Measurements from ENCODE around the gene KCNJ1.

Gene KCNJ1

DNA sequence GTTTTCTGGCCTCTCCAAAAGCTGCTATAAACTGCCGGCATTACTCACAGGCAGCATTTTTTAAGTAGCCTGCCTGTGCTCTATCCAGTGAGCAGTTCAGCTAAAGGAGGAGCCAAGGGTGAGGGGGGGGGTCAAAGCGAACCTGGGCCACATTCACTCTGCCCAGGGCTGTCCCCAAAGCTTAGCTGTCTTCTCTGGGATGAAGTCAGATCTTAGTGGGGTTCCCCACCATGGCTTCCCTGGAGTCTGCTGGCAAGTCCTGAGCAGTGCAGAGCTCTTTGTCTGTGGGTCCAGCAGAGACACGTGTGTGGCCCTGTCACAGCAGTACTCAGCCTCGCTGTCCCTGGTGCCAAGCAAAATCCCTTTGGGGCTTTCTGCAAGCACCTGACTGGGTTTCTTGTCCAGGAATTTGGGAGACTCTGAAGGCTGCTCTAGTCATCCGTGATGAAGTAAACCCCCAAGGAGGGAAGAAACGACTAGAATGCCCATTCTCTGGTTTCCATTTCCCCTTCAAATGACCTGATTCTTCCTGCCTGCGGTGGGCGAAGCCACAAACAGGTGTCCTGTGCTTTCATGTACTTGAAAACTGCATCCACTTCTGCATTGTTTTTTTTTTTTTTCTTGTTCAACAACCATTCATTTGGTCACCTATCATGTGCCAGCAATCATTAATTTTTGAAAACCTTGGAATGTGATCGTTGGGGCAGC lies 26.6 kb upstream of the KCNJ1 start:
- no peak for TF ChIP-seq CTCF (IDR thresholded peaks at IDR 0.05; ENCODE audit: low read depth, low read length)

GRCh38 chr11:128892866-128893565 lies 25.9 kb upstream of the KCNJ1 start:
- no peak for DNase-seq (ENCODE audit: extremely low read depth, low read depth)
- TF ChIP-seq CTCF (IDR thresholded peaks at IDR 0.05; ENCODE audit: low read depth, low read length), result no peak

More for the DNA sequence above, 26.6 kb upstream of the KCNJ1 start:
- no peak for DNase-seq (ENCODE audit: extremely low read depth, low read depth)

GRCh38 chr11:128891913-128892398 lies 24.9 kb upstream of the KCNJ1 start:
- no peak for DNase-seq (ENCODE audit: extremely low read depth, low read depth)
- no peak for TF ChIP-seq CTCF (IDR thresholded peaks at IDR 0.05; ENCODE audit: low read depth, low read length)

DNA sequence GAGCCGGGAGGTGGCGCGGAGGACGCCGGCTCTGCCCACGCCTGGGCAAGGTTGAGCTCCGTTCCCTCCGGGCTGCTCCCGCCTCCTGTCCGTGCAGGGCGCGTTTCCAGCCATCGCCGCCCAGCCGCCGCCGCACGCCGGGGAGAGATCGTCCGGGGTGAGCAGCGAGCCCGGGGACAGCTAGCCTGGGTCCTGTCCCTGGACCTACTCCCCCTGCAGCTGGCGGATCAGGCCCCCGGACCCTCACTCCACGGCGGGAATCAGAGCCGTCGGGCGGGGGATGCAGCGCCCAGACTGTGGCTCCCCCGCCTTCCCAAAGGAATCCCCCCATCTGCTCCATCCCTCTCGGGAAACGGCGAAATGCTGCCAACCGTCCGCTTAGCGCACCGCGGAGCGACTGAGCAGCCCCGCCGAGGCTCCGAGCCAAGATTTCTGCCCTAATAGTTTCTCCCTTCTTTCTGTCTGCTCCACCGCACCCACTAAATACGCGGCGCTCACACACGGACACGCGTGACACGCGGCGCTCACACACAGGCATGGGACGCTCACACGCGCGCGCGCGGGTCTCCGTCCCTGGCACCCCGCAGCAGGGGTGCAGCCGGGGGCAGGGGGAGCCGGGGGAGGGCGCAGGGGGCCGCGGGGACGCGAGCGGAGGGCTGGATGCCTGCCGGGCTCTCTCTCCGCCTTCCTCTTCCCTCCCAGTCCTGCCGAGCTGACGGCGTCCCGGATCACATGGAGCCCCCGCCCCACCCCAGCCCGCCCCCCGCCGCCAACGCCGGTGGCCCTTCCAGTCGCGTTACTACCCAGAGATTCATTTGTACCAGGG lies 23.7 kb upstream of the KCNJ1 start, which contains the start of gene KCNJ5:
TSS of gene KCNJ5 (plus strand) at position 814 of the 826 bp plus-strand sequence. CDS start 19,918 bp downstream, outside the sequence.
- no peak for DNase-seq (ENCODE audit: extremely low read depth, low read depth)
- TF ChIP-seq CTCF (IDR thresholded peaks at IDR 0.05; ENCODE audit: low read depth, low read length), result no peak

DNA sequence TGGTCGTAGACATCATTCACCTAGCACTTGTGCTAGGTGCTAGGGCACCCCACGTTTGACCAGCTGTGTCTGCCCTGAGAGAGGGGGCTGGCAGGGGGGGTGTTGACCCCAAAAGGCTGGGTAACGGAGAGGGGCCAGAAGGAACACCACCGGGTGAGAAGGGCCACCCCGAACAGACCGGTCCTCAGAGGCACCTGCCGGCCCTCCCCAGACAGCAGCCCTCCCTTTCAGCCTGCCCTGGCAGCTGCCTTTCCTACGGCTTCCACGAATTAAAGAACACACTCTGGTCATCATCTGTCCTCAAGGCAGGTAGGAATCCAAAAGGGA lies 23.1 kb upstream of the KCNJ1 start:
- no peak for TF ChIP-seq CTCF (IDR thresholded peaks at IDR 0.05; ENCODE audit: low read depth, low read length)
- no peak for DNase-seq (ENCODE audit: extremely low read depth, low read depth)

- DNase-seq (ENCODE audit: extremely low read depth, low read depth), result no peak
- TF ChIP-seq CTCF (IDR thresholded peaks at IDR 0.05; ENCODE audit: low read depth, low read length), result no peak
Observed at GRCh38 chr11:128889657-128890213, 22.6 kb upstream of the KCNJ1 start.

Data from AG09319 (cell line).